ENCODE results near the gene ACSBG1. TPM values are rescaled to one million over a fixed set of nuclear protein-coding genes. Genes with fewer than 3 reads are reported as not detected.
"Not testable (repeated sequence)": the region's sequence is repeated elsewhere in the genome, so short reads cannot be mapped to it uniquely, and the experiment has no call there.

The ACSBG1 gene
- total and polyA plus RNA-seq, 5 experiments from 2014 or later = 0.05 to 0.11 TPM; not detected in 3

DNA sequence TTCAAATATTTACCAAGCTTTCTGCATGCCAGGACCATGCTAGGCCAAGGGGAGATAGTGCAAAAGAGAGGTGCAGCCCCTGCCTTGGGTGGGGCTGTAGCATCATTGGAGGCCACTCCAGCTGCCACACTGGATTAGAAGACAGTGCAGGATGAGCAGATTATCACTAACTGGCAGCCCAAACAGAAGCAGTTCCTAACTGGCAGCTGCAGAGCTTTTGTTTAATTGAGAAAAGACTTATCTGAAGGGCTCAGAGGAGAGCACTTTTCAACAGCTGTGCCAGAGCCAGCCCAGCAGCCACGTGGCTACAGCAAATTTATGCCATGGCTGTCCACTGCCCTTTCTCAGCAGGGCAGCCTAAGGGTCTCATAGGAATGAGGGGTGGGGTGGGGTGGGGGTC is 13.5 kb upstream of the ACSBG1 start:
- Mint-ChIP-seq H3K27ac (no peak overlapping the region), H3K27me3 (peaks cover 0 to 5% (median 0%) of the 10 kb centered on the region in 5 donors), H3K9me3 (no peaks in the 10 kb centered on the region), H3K4me3 (no peak overlapping the region), H3K36me3 (no peaks in the 10 kb centered on the region), H3K4me1 (no peaks in the 10 kb centered on the region)
- POLR2A ChIA-PET = no interaction called here
- ATAC-seq = no peak
- DNase-seq = no peak

DNA sequence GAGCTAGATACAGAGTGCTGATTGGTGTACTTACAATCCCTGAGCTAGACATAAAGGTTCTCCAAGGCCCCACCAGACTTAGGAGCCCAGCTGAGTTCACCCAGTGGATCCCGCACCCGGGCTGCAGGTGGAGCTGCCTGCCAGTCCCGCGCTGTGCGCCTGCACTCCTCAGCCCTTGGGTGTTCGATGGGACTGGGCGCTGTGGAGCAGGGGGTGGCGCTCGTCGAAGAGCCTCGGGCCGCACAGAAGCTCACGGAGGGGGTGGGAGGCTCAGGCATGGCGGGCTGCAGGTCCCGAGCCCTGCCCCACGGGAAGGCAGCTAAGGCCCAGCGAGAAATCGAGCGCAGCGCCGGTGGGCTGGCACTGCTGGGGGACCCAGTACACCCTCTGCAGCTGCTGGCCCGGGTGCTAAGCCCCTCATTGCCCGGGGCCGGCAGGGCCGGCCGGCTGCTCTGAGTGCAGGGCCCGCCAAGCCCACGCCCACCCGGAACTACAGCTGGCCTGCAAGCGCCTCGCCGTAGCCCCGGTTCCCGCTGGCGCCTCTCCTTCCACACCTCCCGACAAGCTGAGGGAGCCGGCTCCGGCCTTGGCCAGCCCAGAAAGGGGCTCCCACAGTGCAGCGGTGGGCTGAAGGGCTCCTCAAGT is 11.7 kb upstream of the ACSBG1 start:
- H3K36me3 Mint-ChIP-seq, H3K4me1 Mint-ChIP-seq, DNase-seq, H3K27me3 Mint-ChIP-seq, H3K9me3 Mint-ChIP-seq, ATAC-seq, H3K27ac Mint-ChIP-seq, H3K4me3 Mint-ChIP-seq, POLR2A ChIA-PET: not testable (repeated sequence)

DNA sequence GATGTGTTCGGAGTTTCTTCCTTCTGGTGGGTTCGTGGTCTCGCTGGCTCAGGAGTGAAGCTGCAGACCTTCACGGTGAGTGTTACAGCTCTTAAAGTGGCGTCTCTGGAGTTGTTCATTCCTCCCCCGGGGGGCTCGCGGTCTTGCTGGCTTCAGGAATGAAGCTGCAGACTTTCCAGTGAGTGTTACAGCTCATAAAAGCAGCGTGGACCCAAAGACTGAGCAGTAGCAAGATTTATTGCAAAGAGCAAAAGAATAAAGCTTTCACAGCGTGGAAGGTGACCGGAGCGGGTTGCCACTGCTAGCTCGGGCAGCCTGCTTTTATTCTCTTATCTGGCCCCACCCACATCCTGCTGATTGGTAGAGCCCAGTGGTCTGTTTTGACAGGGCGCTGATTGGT is 11.0 kb upstream of the ACSBG1 start:
- H3K9me3 Mint-ChIP-seq, H3K4me3 Mint-ChIP-seq, H3K27me3 Mint-ChIP-seq, H3K36me3 Mint-ChIP-seq, POLR2A ChIA-PET, H3K4me1 Mint-ChIP-seq, ATAC-seq, DNase-seq: not testable (repeated sequence)
- H3K27ac Mint-ChIP-seq = peak overlapping the region in 1 of 10 donors; percentile 17

DNA sequence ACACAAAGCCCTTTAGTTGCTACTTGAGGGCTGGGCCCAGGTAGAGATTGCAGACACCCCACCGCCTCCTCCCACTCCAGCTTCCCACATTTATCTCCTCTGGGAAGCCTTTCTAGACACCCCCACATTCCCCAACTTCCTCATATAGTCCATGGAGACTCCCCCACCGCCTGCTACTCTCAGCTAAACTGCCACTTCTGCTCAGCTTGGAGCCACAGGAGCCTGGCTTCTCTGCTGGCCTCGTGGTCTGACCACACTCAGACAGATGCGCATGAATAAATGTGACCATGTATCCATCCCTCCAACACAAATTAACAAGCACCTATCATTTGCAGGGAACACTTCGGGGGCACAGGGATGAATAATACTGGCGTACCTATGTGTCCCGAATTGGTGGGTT is 10.5 kb upstream of the ACSBG1 start:
- POLR2A ChIA-PET = no interaction called here
- DNase-seq (no peak), ATAC-seq (no peak)
- H3K27me3 Mint-ChIP-seq = no peaks in the 10 kb centered on the region
- H3K4me3 Mint-ChIP-seq = no peak overlapping the region
- peaks cover 0 to 1% (median under 1%) of the 10 kb centered on the region in 4 donors for H3K4me1 Mint-ChIP-seq
- H3K27ac Mint-ChIP-seq = no peak overlapping the region
- H3K36me3 Mint-ChIP-seq = no peaks in the 10 kb centered on the region
- H3K9me3 Mint-ChIP-seq = no peaks in the 10 kb centered on the region

DNA sequence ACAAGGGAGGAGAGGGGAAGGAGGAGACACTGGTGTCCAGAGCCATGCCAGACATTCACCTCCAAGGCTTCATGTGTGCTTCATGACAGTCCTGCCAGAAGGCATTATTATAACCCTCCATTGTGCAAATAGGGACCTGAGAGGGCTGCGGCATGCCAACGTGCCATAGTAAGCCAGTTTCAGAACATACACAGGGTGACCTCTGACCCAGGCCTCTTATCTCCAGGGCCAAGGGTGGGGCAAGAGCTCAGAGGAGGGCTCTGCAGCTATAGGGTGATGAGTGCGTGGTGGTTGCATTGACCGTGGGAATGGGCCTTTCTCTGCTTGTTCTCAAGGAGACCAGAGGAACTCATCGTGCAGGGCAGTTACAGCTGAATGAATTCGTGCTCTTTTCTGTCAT is 9.7 kb upstream of the ACSBG1 start:
- DNase-seq (no peak), ATAC-seq (no peak)
- Mint-ChIP-seq H3K36me3 (no peaks in the 10 kb centered on the region), H3K27ac (no peak overlapping the region), H3K4me3 (no peak overlapping the region), H3K9me3 (no peaks in the 10 kb centered on the region), H3K27me3 (no peaks in the 10 kb centered on the region), H3K4me1 (peaks cover 0 to 1% (median under 1%) of the 10 kb centered on the region in 4 donors)
- POLR2A ChIA-PET = no interaction called here

DNA sequence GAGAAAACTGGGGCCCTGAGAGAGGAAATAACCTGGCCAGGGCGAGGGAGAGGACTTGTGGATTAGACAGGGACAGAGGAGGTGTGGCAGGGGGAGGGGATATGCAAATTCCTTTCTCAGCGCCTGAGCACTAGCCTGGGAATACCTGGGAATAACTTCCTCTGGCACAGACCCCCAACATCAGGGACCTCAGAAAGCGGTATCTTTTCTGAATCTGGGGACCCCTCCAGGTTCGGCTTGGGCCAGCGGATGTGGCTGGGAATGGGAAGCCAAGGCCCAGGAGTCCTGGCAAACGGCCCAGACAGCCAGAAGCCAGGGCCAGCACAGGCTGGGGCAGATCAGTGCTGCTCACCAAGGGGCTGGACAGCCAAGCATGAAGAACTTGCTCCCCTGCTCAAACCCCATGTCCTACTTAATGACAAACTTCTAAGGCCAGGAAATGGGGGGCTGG is 9.2 kb upstream of the ACSBG1 start:
- peak overlapping the region in 1 of 10 donors; percentile 62 for H3K27ac Mint-ChIP-seq
- peaks cover 0 to 1% (median under 1%) of the 10 kb centered on the region in 4 donors for H3K4me1 Mint-ChIP-seq
- POLR2A ChIA-PET = no interaction called here
- no peaks in the 10 kb centered on the region for H3K27me3 Mint-ChIP-seq
- ATAC-seq = no peak
- H3K9me3 Mint-ChIP-seq = no peaks in the 10 kb centered on the region
- H3K4me3 Mint-ChIP-seq = no peak overlapping the region
- DNase-seq = no peak
- H3K36me3 Mint-ChIP-seq = no peaks in the 10 kb centered on the region

DNA sequence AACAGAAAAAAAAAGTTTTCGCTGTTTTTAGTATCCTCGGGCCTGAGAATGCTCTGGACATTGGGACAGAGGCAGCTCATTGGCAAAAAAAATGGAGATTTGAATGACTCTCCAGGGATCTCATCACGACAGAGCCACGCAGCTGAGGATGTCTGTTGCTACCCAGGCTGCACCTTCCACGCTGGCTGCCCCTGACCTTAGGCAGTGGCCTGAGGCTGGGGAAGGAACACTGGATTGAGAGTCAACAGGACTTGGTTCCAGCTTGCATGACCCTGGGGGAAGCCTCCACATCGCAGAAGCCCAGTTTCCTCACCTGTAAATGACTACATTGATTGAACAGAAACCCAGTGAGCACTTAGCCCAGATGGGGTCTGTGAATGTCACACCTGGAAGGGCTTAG is 8.7 kb upstream of the ACSBG1 start:
- POLR2A ChIA-PET = no interaction called here
- no peak overlapping the region for H3K4me3 Mint-ChIP-seq
- no peak for ATAC-seq
- H3K36me3 Mint-ChIP-seq = no peaks in the 10 kb centered on the region
- H3K4me1 Mint-ChIP-seq = peaks cover 0 to 1% (median under 1%) of the 10 kb centered on the region in 4 donors
- no peaks in the 10 kb centered on the region for H3K9me3 Mint-ChIP-seq
- H3K27me3 Mint-ChIP-seq = no peaks in the 10 kb centered on the region
- no peak for DNase-seq
- no peak overlapping the region for H3K27ac Mint-ChIP-seq

DNA sequence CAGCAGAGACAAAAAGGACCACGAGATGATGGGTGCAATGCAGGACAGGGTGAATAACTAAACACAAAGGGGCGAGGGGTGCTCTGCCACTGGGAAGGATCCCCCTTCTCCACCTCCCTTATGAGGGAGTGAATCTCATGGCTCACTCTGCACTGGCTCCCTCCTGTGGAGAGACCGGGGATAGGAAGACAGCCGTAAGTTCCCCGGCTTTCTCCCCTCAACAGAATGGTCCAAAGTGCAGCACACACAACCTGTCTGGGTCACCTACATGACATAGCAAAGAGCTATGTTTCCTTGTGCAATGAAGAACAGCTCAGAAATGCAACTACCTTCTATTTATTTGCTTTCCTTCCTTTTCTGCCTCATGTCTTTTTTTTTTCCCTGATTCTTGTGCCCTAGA is 7.8 kb upstream of the ACSBG1 start:
- DNase-seq = no peak
- ATAC-seq = no peak
- POLR2A ChIA-PET = no interaction called here

DNA sequence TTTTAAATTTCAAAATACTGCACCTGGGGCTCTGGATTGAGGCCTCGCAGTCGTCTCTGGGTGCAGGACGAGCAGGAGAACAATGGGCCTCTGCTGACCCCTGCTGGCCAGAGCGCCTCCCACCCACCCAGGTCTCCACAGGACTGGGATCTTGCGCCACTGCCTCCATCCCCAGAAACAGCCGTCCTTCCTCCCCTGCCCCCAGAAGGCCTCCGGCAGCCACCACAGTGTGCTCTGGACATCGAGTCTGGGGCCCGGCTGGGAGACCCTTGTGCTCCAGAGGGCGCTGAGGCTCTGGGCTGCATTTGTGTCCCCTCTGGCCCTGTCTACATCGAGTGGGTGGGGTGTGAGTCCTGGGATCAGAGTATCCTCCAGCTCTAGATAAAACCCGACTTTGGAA is 6.7 kb upstream of the ACSBG1 start:
- Mint-ChIP-seq H3K27me3 (no peaks in the 10 kb centered on the region), H3K9me3 (no peaks in the 10 kb centered on the region), H3K27ac (no peak overlapping the region), H3K36me3 (no peaks in the 10 kb centered on the region), H3K4me3 (no peak overlapping the region), H3K4me1 (peaks cover 0 to 1% (median under 1%) of the 10 kb centered on the region in 4 donors)
- peak; percentile 87 to 95 for ATAC-seq
- POLR2A ChIA-PET = interaction anchor here (0.7 kb wide), 1 partner anchor 1021 kb away, joined by 3 read pairs; no protein-coding TSS in a partner anchor
- peak; percentile 62 to 87 (median 76) for DNase-seq

More for the DNA sequence above, 7.8 kb upstream of the ACSBG1 start:
- H3K4me3 Mint-ChIP-seq = no peak overlapping the region
- H3K36me3 Mint-ChIP-seq = no peaks in the 10 kb centered on the region
- no peaks in the 10 kb centered on the region for H3K9me3 Mint-ChIP-seq
- H3K27me3 Mint-ChIP-seq = no peaks in the 10 kb centered on the region
- peaks cover 0 to 1% (median under 1%) of the 10 kb centered on the region in 4 donors for H3K4me1 Mint-ChIP-seq
- no peak overlapping the region for H3K27ac Mint-ChIP-seq

DNA sequence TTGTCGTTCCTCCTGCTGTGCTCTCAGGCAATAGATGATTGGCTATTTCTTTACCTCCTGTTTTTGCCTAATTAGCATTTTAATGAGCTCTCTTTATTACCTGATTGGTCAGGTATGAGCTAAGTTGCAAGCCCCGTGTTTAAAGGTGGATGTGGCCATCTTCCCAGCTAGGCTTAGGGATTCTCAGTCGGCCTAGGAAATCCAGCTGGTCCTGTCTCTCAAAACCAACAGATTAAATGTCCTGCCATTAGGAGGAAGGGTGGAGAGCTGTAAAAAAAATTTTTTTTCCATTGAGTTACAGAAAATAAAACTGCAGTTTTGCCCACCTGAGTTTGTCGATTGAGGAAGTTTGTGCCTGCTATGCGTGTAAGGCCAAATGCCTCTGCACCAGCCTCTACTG is 5.4 kb upstream of the ACSBG1 start:
- POLR2A ChIA-PET = interaction anchor here (0.7 kb wide), 2 partner anchors 25 to 44 kb away, joined by 3 to 4 read pairs; no protein-coding TSS in a partner anchor
- no peak for ATAC-seq
- no peaks in the 10 kb centered on the region for H3K36me3 Mint-ChIP-seq
- H3K27me3 Mint-ChIP-seq = peaks cover 0 to 4% (median under 1%) of the 10 kb centered on the region in 5 donors
- peaks cover 0 to 3% (median under 1%) of the 10 kb centered on the region in 4 donors for H3K4me1 Mint-ChIP-seq
- no peak overlapping the region for H3K4me3 Mint-ChIP-seq
- no peak for DNase-seq
- no peaks in the 10 kb centered on the region for H3K9me3 Mint-ChIP-seq
- peak overlapping the region in 1 of 10 donors; percentile 41 for H3K27ac Mint-ChIP-seq

DNA sequence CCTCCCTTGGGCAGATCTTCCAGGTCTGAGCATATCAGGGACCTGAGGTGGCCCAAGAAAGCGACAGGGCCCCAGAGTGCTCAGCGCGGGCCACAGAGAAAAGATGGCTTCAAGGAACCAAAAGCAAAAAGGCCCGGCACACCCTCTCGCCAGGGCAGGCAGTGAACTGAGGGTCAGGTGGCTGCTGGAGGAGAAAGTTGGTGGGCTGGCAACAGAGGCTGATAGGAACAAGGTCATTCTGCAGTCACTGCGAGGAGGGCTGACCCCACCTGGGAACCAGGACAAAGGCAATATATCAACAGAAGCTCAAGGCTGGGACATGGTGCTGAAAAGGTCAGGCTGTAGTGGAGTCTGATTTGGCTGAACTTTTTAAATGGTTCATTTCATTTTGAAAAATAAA is 2.8 kb upstream of the ACSBG1 start:
- H3K27ac Mint-ChIP-seq = no peak overlapping the region
- H3K36me3 Mint-ChIP-seq = no peaks in the 10 kb centered on the region
- H3K27me3 Mint-ChIP-seq = peaks cover 0 to 11% (median 4%) of the 10 kb centered on the region in 5 donors
- POLR2A ChIA-PET = no interaction called here
- no peak overlapping the region for H3K4me3 Mint-ChIP-seq
- ATAC-seq = no peak
- DNase-seq = no peak
- H3K4me1 Mint-ChIP-seq = peaks cover 0 to 3% (median 1%) of the 10 kb centered on the region in 4 donors
- no peaks in the 10 kb centered on the region for H3K9me3 Mint-ChIP-seq

DNA sequence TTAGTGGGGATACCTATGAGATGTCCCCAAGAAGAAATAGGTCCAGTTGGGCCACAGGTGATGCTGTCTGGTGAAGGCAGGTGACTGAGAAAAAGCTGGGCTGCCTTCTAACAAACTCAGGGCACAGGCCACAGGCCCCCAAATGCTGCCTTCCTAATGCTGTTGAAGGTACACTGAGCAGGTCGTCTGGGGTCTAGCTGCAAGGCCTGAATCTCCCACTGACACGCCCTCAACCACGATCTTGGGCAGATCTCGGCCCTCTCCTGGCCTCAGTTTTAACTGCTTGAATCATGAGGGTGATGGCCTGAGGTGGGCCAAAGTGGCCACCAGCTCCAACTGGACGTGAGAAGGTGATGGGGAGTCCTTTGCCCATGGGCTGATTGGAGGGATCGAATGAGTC is 2.1 kb upstream of the ACSBG1 start:
- ATAC-seq (no peak), DNase-seq (no peak)
- Mint-ChIP-seq H3K27ac (peak overlapping the region in 1 of 10 donors; percentile 71), H3K9me3 (no peaks in the 10 kb centered on the region), H3K36me3 (no peaks in the 10 kb centered on the region), H3K4me1 (peaks cover 0 to 3% (median 1%) of the 10 kb centered on the region in 4 donors), H3K4me3 (no peak overlapping the region), H3K27me3 (peaks cover 0 to 11% (median 4%) of the 10 kb centered on the region in 5 donors)
- POLR2A ChIA-PET = no interaction called here

DNA sequence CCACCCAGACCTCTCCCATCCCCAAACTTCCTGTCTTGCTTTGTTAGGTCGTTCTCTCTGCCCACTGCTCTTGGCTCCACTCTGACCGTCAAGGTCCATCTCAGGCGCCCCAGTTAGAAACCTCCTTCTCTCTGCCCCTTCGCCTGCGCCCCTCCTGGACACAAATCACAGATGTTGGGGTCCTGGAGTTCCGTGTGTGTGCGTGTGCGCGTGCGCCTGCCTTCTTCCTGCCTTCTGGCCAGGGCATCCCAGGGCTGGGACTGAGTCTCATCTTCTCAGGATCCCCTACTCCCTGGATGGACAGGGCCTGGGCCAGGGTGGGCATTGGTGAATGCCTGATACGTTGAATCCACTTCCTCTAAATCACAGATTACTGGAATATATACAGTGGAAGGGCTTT is 869 bp downstream of the ACSBG1 start:
- no peaks in the 10 kb centered on the region for H3K9me3 Mint-ChIP-seq
- POLR2A ChIA-PET = no interaction called here
- H3K27ac Mint-ChIP-seq = no peak overlapping the region
- peaks cover 0 to 11% (median 4%) of the 10 kb centered on the region in 5 donors for H3K27me3 Mint-ChIP-seq
- DNase-seq (no peak), ATAC-seq (no peak)
- H3K4me3 Mint-ChIP-seq = no peak overlapping the region
- no peaks in the 10 kb centered on the region for H3K36me3 Mint-ChIP-seq
- H3K4me1 Mint-ChIP-seq = peaks cover 0 to 1% (median under 1%) of the 10 kb centered on the region in 4 donors

DNA sequence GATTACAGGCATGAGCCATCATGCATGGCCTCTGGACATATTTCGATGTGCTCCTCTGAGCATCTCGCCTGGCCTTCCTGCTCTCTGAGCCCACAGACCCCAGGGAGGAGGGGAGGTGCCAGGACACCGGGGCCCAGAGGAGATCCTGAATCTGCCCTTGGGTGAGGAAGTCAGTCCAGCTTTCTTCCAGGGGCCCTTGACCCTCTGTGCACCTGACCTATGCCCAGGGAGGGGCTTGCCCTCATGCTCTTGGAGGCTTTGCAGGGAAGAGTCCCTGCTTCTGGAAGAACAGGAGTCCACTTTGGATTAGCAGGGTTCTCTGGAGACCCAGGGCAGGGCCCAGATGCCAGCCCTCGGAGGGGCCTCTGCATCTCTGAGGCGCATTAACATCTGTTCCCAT is 1.4 kb downstream of the ACSBG1 start:
- no peak overlapping the region for H3K27ac Mint-ChIP-seq
- H3K4me3 Mint-ChIP-seq = no peak overlapping the region
- peaks cover 0 to 11% (median 4%) of the 10 kb centered on the region in 5 donors for H3K27me3 Mint-ChIP-seq
- DNase-seq (no peak), ATAC-seq (no peak)
- H3K9me3 Mint-ChIP-seq = no peaks in the 10 kb centered on the region
- POLR2A ChIA-PET = no interaction called here
- no peaks in the 10 kb centered on the region for H3K36me3 Mint-ChIP-seq
- H3K4me1 Mint-ChIP-seq = peaks cover 0 to 1% (median under 1%) of the 10 kb centered on the region in 4 donors

Measured in naive thymus-derived CD8-positive, alpha-beta T cell (primary cell).